HCT116 (cell line): ENCODE data around the gene PTPN1. TPM values are rescaled to one million over a fixed set of nuclear protein-coding genes. Genes with fewer than 3 reads are reported as not detected.
A peak's percentile ranks its signal among the peaks of the same experiment; 100 is the strongest.

Experiments
- ATAC-seq: fragments of 200-7000 bp; cut with Tn5 transposase; 2 replicates; pipeline ENCODE4 v1.9.1; 2020; ENCODE audit warnings: mild to moderate bottlenecking, moderate library complexity
- BruUV-seq: library from RNA; stranded (reverse); fragments of 400-500 nt; replicated peaks from 2 replicates; lab custom pipeline; 2021; lab: Mats Ljungman, UMichigan
- CTCF ChIA-PET: fragments of 300-600 bp; sonication (Branson Sonifier 250); formaldehyde crosslinking; loops from one replicate; lab custom pipeline; 2021; ENCODE audit warnings: antibody characterized with exemption; lab: Charles Lee
- POLR2A ChIA-PET: fragments of 300-600, 350-600 bp; sonication (Branson Sonifier 250); formaldehyde crosslinking; loops from one replicate; lab custom pipeline; 2021; ENCODE audit warnings: antibody characterized with exemption; lab: Charles Lee
- RAD21 ChIA-PET, 2 experiments: fragments of 300-600 bp; sonication (Branson Sonifier 250); formaldehyde crosslinking; loops; one replicate each; lab custom pipeline; 2023; ENCODE audit warnings: low total read pairs in 2 of 2; ENCODE audit not compliant: uncharacterized antibody in 2 of 2, unreplicated experiment in 2 of 2, low non-redundant PET in 1 of 2; lab: Charles Lee
- DNase-seq: peaks from one replicate; pipeline ENCODE4 v3.0.0-alpha.2; 2010; ENCODE audit warnings: low read depth, low spot score
- H2AFZ ChIP-seq: fragments of 200-600 bp; shearing (Covaris generic), sonication (generic); 2 replicates; pipeline ENCODE4 v1.6.1; 2017; ENCODE audit warnings: low read depth, mixed run types, mixed read lengths, antibody characterized with exemption, low read length; ENCODE audit not compliant: poor library complexity, severe bottlenecking
- H3K27ac ChIP-seq: 2 replicates; pipeline ENCODE4 v1.5.1; 2012; ENCODE audit warnings: low read depth, low read length
- H3K27me3 ChIP-seq: fragments of 200-600 bp; sonication (generic); 2 replicates; pipeline ENCODE4 v1.6.1; 2016; ENCODE audit warnings: mixed run types, low read length, mixed read lengths; ENCODE audit not compliant: insufficient read depth
- H3K36me3 ChIP-seq, 2 experiments: fragments of 200-500 bp in 1 of 2; fragments of 200-600 bp in 1 of 2; sonication (Bioruptor generic) in 1 of 2; sonication (generic) in 1 of 2; 2 replicates each; pipeline versions ENCODE4 v1.5.1 to v1.6.1; 2014 to 2016; ENCODE audit warnings: low read length in 2 of 2, inconsistent platforms in 1 of 2, mixed read lengths in 1 of 2, mixed run types in 1 of 2; ENCODE audit not compliant: insufficient read depth in 2 of 2, control insufficient read depth in 1 of 2
- H3K4me1 ChIP-seq, 2 experiments: fragments of 200-600 bp in 1 of 2; sonication (generic) in 1 of 2; 2 replicates each; pipeline versions ENCODE4 v1.5.1 to v1.6.1; 2012 to 2017; ENCODE audit warnings: low read length in 2 of 2, inconsistent platforms in 1 of 2, mild to moderate bottlenecking in 1 of 2, mixed read lengths in 1 of 2, mixed run types in 1 of 2, moderate library complexity in 1 of 2; ENCODE audit not compliant: insufficient read depth in 2 of 2, control insufficient read depth in 1 of 2
- H3K4me2 ChIP-seq: fragments of 200-600 bp; sonication (generic); 2 replicates; pipeline ENCODE4 v1.6.1; 2017; ENCODE audit warnings: mixed run types, low read length, mixed read lengths
- H3K4me3 ChIP-seq, 2 experiments: fragments of 200-600 bp in 1 of 2; sonication (generic) in 1 of 2; replicated peaks in 1 of 2; 2 replicates each; pipeline ENCODE4 v1.5.1; 2011 to 2016; ENCODE audit warnings: low read length in 2 of 2, control low read depth in 1 of 2, low read depth in 1 of 2, mild to moderate bottlenecking in 1 of 2, mixed read lengths in 1 of 2, mixed run types in 1 of 2
- H3K79me2 ChIP-seq: fragments of 200-600 bp; sonication (generic); 2 replicates; pipeline ENCODE4 v1.6.1; 2017; ENCODE audit warnings: mild to moderate bottlenecking, mixed run types, low read length, moderate library complexity, mixed read lengths; ENCODE audit not compliant: insufficient read depth
- H3K9ac ChIP-seq: fragments of 200-600 bp; sonication (generic); 2 replicates; pipeline ENCODE4 v1.6.1; 2016; ENCODE audit warnings: low read length, mixed read lengths
- H3K9me2 ChIP-seq: fragments of 200-600 bp; sonication (generic), shearing (Covaris generic); 2 replicates; pipeline ENCODE4 v1.6.1; 2017; ENCODE audit warnings: mixed run types, mild to moderate bottlenecking, moderate library complexity; ENCODE audit not compliant: insufficient read depth
- H3K9me3 ChIP-seq, 2 experiments: fragments of 200-500 bp in 1 of 2; fragments of 200-600 bp in 1 of 2; sonication (Bioruptor generic) in 1 of 2; sonication (generic) in 1 of 2; 2 replicates each; pipeline ENCODE4 v1.6.1; 2014 to 2017; ENCODE audit warnings: low read length in 2 of 2, mixed read lengths in 2 of 2, inconsistent platforms in 1 of 2, low read depth in 1 of 2, mild to moderate bottlenecking in 1 of 2, mixed run types in 1 of 2, moderate library complexity in 1 of 2; ENCODE audit not compliant: control insufficient read depth in 1 of 2, insufficient read depth in 1 of 2
- H4K20me1 ChIP-seq: fragments of 200-600 bp; sonication (generic), shearing (Covaris generic); 2 replicates; pipeline ENCODE4 v1.6.1; 2017; ENCODE audit warnings: mixed run types, mild to moderate bottlenecking, moderate library complexity; ENCODE audit not compliant: insufficient read depth
- ATF3 ChIP-seq: IDR thresholded peaks from 2 replicates; pipeline ENCODE4 v1.6.1; 2012
- CBX3 ChIP-seq: IDR thresholded peaks from 2 replicates; pipeline ENCODE4 v1.6.1; 2012; ENCODE audit warnings: low read depth
- CTCF ChIP-seq, 3 experiments: fragments of 200-600 bp in 1 of 3; sonication (generic) in 1 of 3; IDR thresholded peaks in 2 of 3; conservative IDR thresholded peaks in 1 of 3; 2 replicates each; pipeline ENCODE4 v1.5.1; 2012 to 2017; ENCODE audit warnings: low read depth in 2 of 3, low read length in 2 of 3, antibody characterized with exemption in 1 of 3, borderline replicate concordance in 1 of 3, control low read depth in 1 of 3, mild to moderate bottlenecking in 1 of 3, mixed read lengths in 1 of 3, mixed run types in 1 of 3, moderate library complexity in 1 of 3; ENCODE audit not compliant: insufficient read depth in 1 of 3
- JUND ChIP-seq: IDR thresholded peaks from 2 replicates; pipeline ENCODE4 v1.6.1; 2012
- RAD21 ChIP-seq: IDR thresholded peaks from 2 replicates; pipeline ENCODE4 v1.6.1; 2012; ENCODE audit warnings: low read depth, mild to moderate bottlenecking
- TCF7L2 ChIP-seq: IDR thresholded peaks from 2 replicates; pipeline ENCODE4 v1.7.0; 2011; ENCODE audit warnings: borderline replicate concordance, inconsistent platforms; ENCODE audit not compliant: insufficient read depth, insufficient read length; ENCODE audit errors: extremely low read depth
- YY1 ChIP-seq: IDR thresholded peaks from 2 replicates; pipeline ENCODE4 v1.6.1; 2011; ENCODE audit warnings: low read length, low read depth, moderate library complexity, mild to moderate bottlenecking; ENCODE audit not compliant: insufficient replicate concordance; ENCODE audit errors: extremely low read depth
- intact Hi-C: fragments of 100-400 bp; cut with micrococcal nuclease; formaldehyde crosslinking; loops from 2 replicates; pipeline ENCODE4 v1.10.0; 2022
- total RNA-seq: library from RNA; stranded (reverse); gene quantifications from one replicate; pipeline ENCODE4 v1.2.1, GENCODE V29; 2021; ENCODE audit not compliant: unreplicated experiment
- TF ChIP-seq, protein P1 (sequence below): IDR thresholded peaks from 2 replicates; pipeline ENCODE4 v1.6.1; 2012

Gene PTPN1
- total RNA-seq, 1 experiment from 2014 or later, result 47.5 TPM

DNA sequence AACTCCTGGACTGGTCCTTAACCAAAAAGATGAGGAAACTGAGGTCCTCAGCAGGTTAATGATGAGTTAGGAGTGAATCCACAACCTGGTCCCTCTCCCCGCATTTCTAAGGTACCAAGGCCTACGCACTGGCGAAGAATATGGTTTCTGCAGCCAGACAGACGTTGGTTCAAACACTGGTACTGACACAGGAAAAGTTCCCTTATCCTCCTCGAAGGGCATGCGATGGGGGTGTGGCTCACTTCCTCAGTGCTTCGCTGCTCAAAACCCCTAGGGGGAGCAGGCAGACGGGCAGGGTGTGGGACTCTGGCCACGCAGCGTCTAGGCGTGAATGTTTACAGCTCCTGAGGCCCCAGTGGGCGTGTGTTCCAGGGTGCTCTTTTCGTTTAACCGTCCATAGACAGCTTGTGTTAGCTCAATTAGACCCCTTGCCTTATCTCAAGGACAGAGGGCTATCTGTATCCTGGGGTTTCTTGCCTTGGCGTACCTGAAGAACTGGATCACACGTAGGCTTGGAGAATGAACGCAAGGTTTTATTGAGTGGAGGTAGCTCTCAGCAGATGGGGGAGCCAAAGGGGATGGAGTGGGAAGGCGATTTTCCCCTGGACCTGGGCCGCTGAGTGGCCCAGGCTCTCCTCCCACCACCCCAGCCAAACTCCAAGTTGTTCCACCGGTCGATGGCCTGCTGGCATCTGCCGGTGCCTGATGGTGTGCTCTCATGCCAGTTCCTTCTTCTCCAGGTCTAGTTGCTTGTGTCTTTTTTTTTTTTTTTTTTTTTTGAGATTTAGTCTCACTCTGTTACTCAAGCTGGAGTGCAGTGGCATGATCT lies 31.8 kb upstream of the PTPN1 start:
- POLR2A ChIA-PET, result no interaction called here
- no TSS peak for BruUV-seq
- no peak overlapping the region for H3K4me3 ChIP-seq
- no peak for TF ChIP-seq YY1
- TF ChIP-seq JUND, result no peak
- no peak for TF ChIP-seq ATF3
- TF ChIP-seq TCF7L2, result no peak
- TF ChIP-seq, protein P1, sequence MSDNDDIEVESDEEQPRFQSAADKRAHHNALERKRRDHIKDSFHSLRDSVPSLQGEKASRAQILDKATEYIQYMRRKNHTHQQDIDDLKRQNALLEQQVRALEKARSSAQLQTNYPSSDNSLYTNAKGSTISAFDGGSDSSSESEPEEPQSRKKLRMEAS, result peak; percentile 80; the same call in 1 of the 2 replicates
- peak; percentile 48; the same call in 1 of the 2 replicates for TF ChIP-seq CBX3
- peak; percentile 60 to 87 (median 75); a peak in 5 of 6 replicates for TF ChIP-seq CTCF (IDR thresholded peaks at IDR 0.05 in 2 of 3, conservative IDR thresholded peaks at IDR 0.05 in 1 of 3; ENCODE audit: borderline replicate concordance in 1 of 3, insufficient read depth in 1 of 3, low read depth in 2 of 3, low read length in 2 of 3)
- peak; percentile 71 for TF ChIP-seq RAD21
- TF ChIP-seq, all 23 proteins: peak for 4
- peak overlapping the region; percentile 31; the same call in 1 of the 2 replicates for H3K4me2 ChIP-seq
- H2AFZ ChIP-seq, result peak overlapping the region; percentile 19
- ATAC-seq, result peak; percentile 97
- no peaks in the 10 kb centered on the region for H4K20me1 ChIP-seq
- no peaks in the 10 kb centered on the region for H3K9me2 ChIP-seq
- no peaks in the 10 kb centered on the region for H3K36me3 ChIP-seq
- peak; percentile 47 for DNase-seq
- RAD21 ChIA-PET, result interaction anchor here in 1 of 2 experiments (0.6 to 0.8 kb wide), 2 partner anchors 97 to 139 kb away, joined by 3 read pairs; no protein-coding TSS in a partner anchor
- H3K9ac ChIP-seq, result no peak overlapping the region
- H3K27me3 ChIP-seq, result no peaks in the 10 kb centered on the region
- H3K9me3 ChIP-seq, result no peaks in the 10 kb centered on the region
- intact Hi-C loops, result loop anchor here (5.0 kb wide), 1 partner anchor 99 kb away; no protein-coding TSS in a partner anchor
- peak overlapping the region; percentile 16; the same call in 1 of the 2 replicates for H3K27ac ChIP-seq
- CTCF ChIA-PET, result interaction anchor here (0.6 to 1.2 kb wide), 4 partner anchors 9 to 101 kb away, joined by 3 to 5 read pairs (median 3); no protein-coding TSS in a partner anchor
- no peaks in the 10 kb centered on the region for H3K79me2 ChIP-seq
- H3K4me1 ChIP-seq, result peaks cover 32 to 52% of the 10 kb centered on the region in 2 experiments
